K562 (cell line): ENCODE measurements around the gene NACAD. TPM values are rescaled to one million over a fixed set of nuclear protein-coding genes. Genes with fewer than 3 reads are reported as not detected.

Experiments
- ATAC-seq: fragments of 200-7000 bp; cut with Tn5 transposase; 3 replicates; pipeline ENCODE4 v1.9.1; 2020; ENCODE audit warnings: moderate library complexity
- BruUV-seq: library from RNA; stranded (reverse); fragments of 400-500 nt; replicated peaks from 2 replicates; lab custom pipeline; 2021; lab: Mats Ljungman, UMichigan
- CTCF ChIA-PET: fragments of 300-600 bp; formaldehyde crosslinking; extraction: SDS; loops from one replicate; lab custom pipeline; 2021; ENCODE audit warnings: low intra/inter-chr PET ratio; lab: Yijun Ruan, JAX
- POLR2A ChIA-PET: fragments of 300-600, 350-650 bp; sonication (Branson Sonifier 250); formaldehyde crosslinking; extraction: SDS; loops from one replicate; lab custom pipeline; 2021; ENCODE audit warnings: antibody characterized with exemption, inconsistent platforms; lab: Yijun Ruan, JAX
- DNase-seq, 4 experiments: peaks; one replicate each; pipeline versions ENCODE4 v3.0.0 to v3.0.0-alpha.2; 2011 to 2018; ENCODE audit warnings: low spot score in 3 of 4, mixed read lengths in 3 of 4; ENCODE audit errors: extremely low read depth in 1 of 4
- FAIRE-seq: peaks from 2 replicates; lab custom pipeline; 2011; peaks lifted over from hg19 to GRCh38; lab: Jason Lieb, UNC
- H2AFZ ChIP-seq: 2 replicates; pipeline ENCODE4 v1.6.0; 2011; ENCODE audit warnings: low read depth, low read length, control low read depth, inconsistent platforms
- H3K27ac ChIP-seq: fragments of 200-600 bp; 3 replicates; pipeline ENCODE4 v1.8.0; 2011; ENCODE audit warnings: low read depth, mild to moderate bottlenecking, control low read depth, inconsistent platforms, low read length, moderate library complexity, mixed read lengths; ENCODE audit errors: extremely low read depth
- H3K27me3 ChIP-seq, 2 experiments: fragments of 300-600 bp in 1 of 2; 2 replicates in 1 of 2; 3 replicates in 1 of 2; pipeline versions ENCODE4 v1.6.0 to v1.8.0; 2011; ENCODE audit warnings: inconsistent platforms in 2 of 2, low read length in 2 of 2, mild to moderate bottlenecking in 1 of 2, mixed read lengths in 1 of 2, moderate library complexity in 1 of 2; ENCODE audit not compliant: control insufficient read depth in 2 of 2, insufficient read depth in 2 of 2
- H3K36me3 ChIP-seq: fragments of 300-600 bp; 3 replicates; pipeline ENCODE4 v1.8.0; 2011; ENCODE audit warnings: mild to moderate bottlenecking, low read length, inconsistent platforms; ENCODE audit not compliant: control insufficient read depth, insufficient read depth
- H3K4me1 ChIP-seq, 2 experiments: fragments of 200-600 bp in 1 of 2; replicated peaks in 1 of 2; 2 replicates in 1 of 2; 3 replicates in 1 of 2; pipeline versions ENCODE4 v1.5.1 to v1.8.0; 2011; ENCODE audit warnings: inconsistent platforms in 2 of 2, low read length in 2 of 2, mild to moderate bottlenecking in 1 of 2, mixed read lengths in 1 of 2, moderate library complexity in 1 of 2; ENCODE audit not compliant: control insufficient read depth in 2 of 2, insufficient read depth in 2 of 2
- H3K4me2 ChIP-seq: 2 replicates; pipeline ENCODE4 v1.6.1; 2011; ENCODE audit warnings: low read length, control low read depth, inconsistent platforms, mixed read lengths; ENCODE audit not compliant: insufficient read depth
- H3K4me3 ChIP-seq: fragments of 200-600 bp; sonication (generic), shearing (Covaris generic); 2 replicates; pipeline ENCODE4 v1.5.1; 2016; ENCODE audit warnings: control low read depth, inconsistent platforms
- H3K79me2 ChIP-seq: fragments of 200-600 bp; 3 replicates; pipeline ENCODE4 v1.8.0; 2011; ENCODE audit warnings: low read length, inconsistent platforms; ENCODE audit not compliant: control insufficient read depth, insufficient read depth
- H3K9ac ChIP-seq, 2 experiments: 2 replicates each; pipeline versions ENCODE4 v1.6.0 to v1.6.1; 2011; ENCODE audit warnings: low read depth in 2 of 2, low read length in 2 of 2, control low read depth in 1 of 2, inconsistent platforms in 1 of 2, mild to moderate bottlenecking in 1 of 2, mixed read lengths in 1 of 2; ENCODE audit not compliant: insufficient read depth in 1 of 2
- H3K9me1 ChIP-seq: one replicate; pipeline ENCODE4 v1.6.0; 2011; ENCODE audit warnings: inconsistent platforms, mild to moderate bottlenecking, low read length, moderate library complexity; ENCODE audit not compliant: control insufficient read depth, insufficient read depth
- H3K9me3 ChIP-seq: replicated peaks from 2 replicates; pipeline ENCODE4 v1.5.1; 2011; ENCODE audit warnings: low read depth, low read length, inconsistent platforms; ENCODE audit not compliant: control insufficient read depth, insufficient read depth
- H4K20me1 ChIP-seq: replicated peaks from 2 replicates; pipeline ENCODE4 v1.6.1; 2011; ENCODE audit warnings: low read length, inconsistent platforms, mixed read lengths; ENCODE audit not compliant: control insufficient read depth, insufficient read depth
- EGR1 ChIP-seq: fragments of 450-650 bp; conservative IDR thresholded peaks from 2 replicates; pipeline ENCODE4 v1.6.1; 2017; ENCODE audit warnings: mild to moderate bottlenecking
- HOXB6 ChIP-seq: fragments of 250-450 bp; sonication (Bioruptor Pico); IDR thresholded peaks from 2 replicates; pipeline ENCODE4 v1.5.1; 2022; ENCODE audit warnings: mild to moderate bottlenecking, borderline replicate concordance
- KAT7 ChIP-seq: sonication (generic); formaldehyde crosslinking; IDR thresholded peaks from 2 replicates; pipeline ENCODE4 v1.8.0; 2022; ENCODE audit warnings: missing genetic modification reagents, mild to moderate bottlenecking, borderline replicate concordance
- POLR2AphosphoS5 ChIP-seq: IDR thresholded peaks from 2 replicates; pipeline ENCODE4 v1.6.1; 2011; ENCODE audit warnings: mild to moderate bottlenecking, low read depth, low read length, moderate library complexity; ENCODE audit not compliant: control insufficient read depth, insufficient read depth
- POLR2G ChIP-seq: fragments of 200-400 bp; formaldehyde crosslinking; IDR thresholded peaks from 2 replicates; pipeline ENCODE4 v1.6.1; 2017; ENCODE audit warnings: low read depth, mild to moderate bottlenecking, antibody characterized with exemption, low read length, moderate library complexity
- RBFOX2 ChIP-seq: fragments of 200-400 bp; formaldehyde crosslinking; IDR thresholded peaks from 2 replicates; pipeline ENCODE4 v1.6.1; 2017; ENCODE audit warnings: low read depth, mild to moderate bottlenecking, low read length, moderate library complexity
- RFX1 ChIP-seq: fragments of 450-650 bp; IDR thresholded peaks from 2 replicates; pipeline ENCODE4 v1.6.1; 2016; ENCODE audit warnings: mild to moderate bottlenecking, moderate library complexity
- SAFB2 ChIP-seq: fragments of 200-400 bp; formaldehyde crosslinking; IDR thresholded peaks from 2 replicates; pipeline ENCODE4 v1.6.1; 2018; ENCODE audit warnings: borderline replicate concordance, low read length, low read depth, moderate library complexity; ENCODE audit not compliant: severe bottlenecking
- SRSF7 ChIP-seq: fragments of 200-400 bp; formaldehyde crosslinking; optimal IDR thresholded peaks from 2 replicates; pipeline ENCODE3; 2017; ENCODE audit warnings: mild to moderate bottlenecking, low read depth, low read length
- WGBS: fragments of 100-300 bp; shearing (Covaris generic); methylation state at CpG from one replicate; pipeline ENCODE4 v1.1.6; 2016; ENCODE audit warnings: low coverage, mixed read lengths; ENCODE audit not compliant: insufficient coverage; ENCODE audit errors: missing lambda C conversion rate; 5-methylcytosine and 5-hydroxymethylcytosine counted together
- in situ Hi-C: fragments of 300-500 bp; cut with MboI; formaldehyde crosslinking; loops from 4 replicates; pipeline ENCODE4 v1.15.0; 2018; ENCODE audit warnings: inconsistent platforms, mixed read lengths
- intact Hi-C: fragments of 100-400 bp; cut with micrococcal nuclease; formaldehyde crosslinking; loops from 2 replicates; pipeline ENCODE4 v1.14.2; 2022
- polyA plus RNA-seq, 8 experiments: library from polyadenylated mRNA; depleted of rRNA in 4 of 8; stranded (reverse) in 5 of 8; unstranded in 3 of 8; fragments of >200 nt; fragmentation: Nextera tagmentation in 2 of 8; fragmentation: Illumina TruSeq in 1 of 8; extraction: Ambion mirVana in 2 of 8; extraction: Trizol in 1 of 8; gene quantifications; 2 replicates each; pipeline versions ENCODE4 v1.2.1 to v1.2.3, GENCODE V29; 2011 to 2014; ENCODE audit warnings: inconsistent platforms in 1 of 8, missing spikeins in 1 of 8
- total RNA-seq, 7 experiments: library from RNA; depleted of rRNA in 6 of 7; stranded (reverse); fragments of >200 nt in 6 of 7; fragmentation: Illumina TruSeq in 2 of 7; extraction: Trizol in 2 of 7; gene quantifications; 2 replicates each; pipeline versions ENCODE4 v1.2.1 to v1.2.3, GENCODE V29; 2011 to 2021; ENCODE audit warnings: low replicate concordance in 1 of 7
- TF ChIP-seq, protein P1 (sequence below), 3 experiments: fragments of 200-800 bp in 1 of 3; fragments of 250-450 bp in 1 of 3; fragments of 450-650 bp in 1 of 3; sonication (Bioruptor Pico) in 1 of 3; sonication (Bioruptor generic) in 1 of 3; formaldehyde crosslinking in 1 of 3; IDR thresholded peaks; 2 replicates each; pipeline versions ENCODE4 v1.6.1 to v1.8.0; 2016 to 2022; ENCODE audit warnings: mild to moderate bottlenecking in 2 of 3, missing genetic modification characterization in 2 of 3, missing compliant biosample characterization in 1 of 3, moderate library complexity in 1 of 3
- TF ChIP-seq, protein P2 (sequence below): fragments of 250-450 bp; sonication (Bioruptor Pico); IDR thresholded peaks from 2 replicates; pipeline ENCODE4 v1.5.1; 2021; ENCODE audit warnings: mild to moderate bottlenecking
- TF ChIP-seq, protein P3 (sequence below), 2 experiments: fragments of 450-650 bp in 1 of 2; sonication (generic) in 1 of 2; formaldehyde crosslinking; conservative IDR thresholded peaks; 2 replicates each; pipeline versions ENCODE4 v1.4.0 to v1.8.1; 2020 to 2022; ENCODE audit warnings: mild to moderate bottlenecking in 1 of 2, missing genetic modification reagents in 1 of 2
- TF ChIP-seq, protein P4 (sequence below): fragments of 450-650 bp; IDR thresholded peaks from 2 replicates; pipeline ENCODE4 v1.6.1; 2016; ENCODE audit warnings: missing biosample characterization, missing genetic modification characterization

Gene NACAD
- total and polyA plus RNA-seq, 9 of the 15 experiments (the other 6 are each of a cell fraction or from before 2014, with no cell fraction given) = under 0.01 to 0.03 (median 0.02) TPM; not detected in 5

DNA sequence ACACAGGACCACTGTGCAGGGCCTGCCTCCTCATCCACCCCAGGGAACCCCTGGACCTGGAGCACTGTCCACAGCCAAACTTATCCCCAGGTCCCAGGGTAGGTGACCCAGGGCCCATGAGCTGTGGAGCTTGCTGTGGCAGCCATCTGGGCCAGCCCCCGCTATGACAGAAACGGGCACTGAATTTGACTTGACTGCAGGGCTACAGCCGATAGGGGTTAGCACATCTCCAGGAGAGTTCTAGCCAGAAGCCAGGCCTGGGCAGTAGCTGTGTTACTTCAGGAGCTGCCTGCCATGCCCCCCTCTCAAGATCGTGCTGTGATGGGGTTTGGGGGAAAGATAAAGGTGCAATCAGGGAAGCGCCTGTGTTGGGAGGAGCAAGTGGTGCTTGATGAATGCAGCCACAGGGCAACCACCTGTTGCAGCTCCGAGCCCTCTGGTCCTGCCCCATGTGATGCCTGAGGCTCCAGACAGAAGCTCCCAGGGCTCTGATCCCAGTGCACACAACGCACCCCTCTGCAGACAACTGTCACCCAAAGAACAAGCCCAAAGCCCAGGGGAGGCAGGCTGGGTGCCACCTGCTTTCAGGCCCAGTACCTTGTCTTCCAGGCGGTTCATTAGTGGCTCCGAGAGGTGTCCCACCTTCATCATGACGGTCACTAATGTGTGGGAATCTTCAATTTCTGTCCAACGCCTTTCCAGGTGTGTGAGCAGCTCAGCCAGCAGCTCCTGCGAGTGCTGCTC is 16.2 kb upstream of the NACAD start:
- H3K4me3 ChIP-seq = no peak overlapping the region
- H3K9me3 ChIP-seq = no peaks in the 10 kb centered on the region
- peaks cover 98% of the 10 kb centered on the region for H3K36me3 ChIP-seq
- ATAC-seq (no peak), FAIRE-seq (no peak), DNase-seq (no peak)
- H3K27me3 ChIP-seq = no peaks in the 10 kb centered on the region
- in situ Hi-C loops (no loop called here), intact Hi-C loops (no loop called here)
- peak overlapping the region in 1 of 2 experiments; percentile 48; a peak in 2 of 4 replicates for H3K9ac ChIP-seq
- H3K9me1 ChIP-seq = no peaks in the 10 kb centered on the region
- 93% methylated on average over 12 of the region's 12 CpGs for WGBS
- no peak overlapping the region for H3K27ac ChIP-seq
- POLR2A ChIA-PET = interaction anchor here (0.6 to 4.2 kb wide), 10 partner anchors 9 to 145 kb away, joined by 3 to 19 read pairs (median 3); no protein-coding TSS in a partner anchor
- no peak overlapping the region for H3K4me2 ChIP-seq
- H3K79me2 ChIP-seq = peaks cover 62% of the 10 kb centered on the region
- H4K20me1 ChIP-seq = peaks cover 51% of the 10 kb centered on the region
- H2AFZ ChIP-seq = no peak overlapping the region
- H3K4me1 ChIP-seq = peaks cover 17 to 32% of the 10 kb centered on the region in 2 experiments; a peak in 4 of 5 replicates
- no TSS peak for BruUV-seq
- CTCF ChIA-PET = no interaction called here
- no peak for TF ChIP-seq EGR1
- TF ChIP-seq POLR2AphosphoS5 = peak; percentile 10; the same call in 1 of the 2 replicates
- TF ChIP-seq, protein P1, sequence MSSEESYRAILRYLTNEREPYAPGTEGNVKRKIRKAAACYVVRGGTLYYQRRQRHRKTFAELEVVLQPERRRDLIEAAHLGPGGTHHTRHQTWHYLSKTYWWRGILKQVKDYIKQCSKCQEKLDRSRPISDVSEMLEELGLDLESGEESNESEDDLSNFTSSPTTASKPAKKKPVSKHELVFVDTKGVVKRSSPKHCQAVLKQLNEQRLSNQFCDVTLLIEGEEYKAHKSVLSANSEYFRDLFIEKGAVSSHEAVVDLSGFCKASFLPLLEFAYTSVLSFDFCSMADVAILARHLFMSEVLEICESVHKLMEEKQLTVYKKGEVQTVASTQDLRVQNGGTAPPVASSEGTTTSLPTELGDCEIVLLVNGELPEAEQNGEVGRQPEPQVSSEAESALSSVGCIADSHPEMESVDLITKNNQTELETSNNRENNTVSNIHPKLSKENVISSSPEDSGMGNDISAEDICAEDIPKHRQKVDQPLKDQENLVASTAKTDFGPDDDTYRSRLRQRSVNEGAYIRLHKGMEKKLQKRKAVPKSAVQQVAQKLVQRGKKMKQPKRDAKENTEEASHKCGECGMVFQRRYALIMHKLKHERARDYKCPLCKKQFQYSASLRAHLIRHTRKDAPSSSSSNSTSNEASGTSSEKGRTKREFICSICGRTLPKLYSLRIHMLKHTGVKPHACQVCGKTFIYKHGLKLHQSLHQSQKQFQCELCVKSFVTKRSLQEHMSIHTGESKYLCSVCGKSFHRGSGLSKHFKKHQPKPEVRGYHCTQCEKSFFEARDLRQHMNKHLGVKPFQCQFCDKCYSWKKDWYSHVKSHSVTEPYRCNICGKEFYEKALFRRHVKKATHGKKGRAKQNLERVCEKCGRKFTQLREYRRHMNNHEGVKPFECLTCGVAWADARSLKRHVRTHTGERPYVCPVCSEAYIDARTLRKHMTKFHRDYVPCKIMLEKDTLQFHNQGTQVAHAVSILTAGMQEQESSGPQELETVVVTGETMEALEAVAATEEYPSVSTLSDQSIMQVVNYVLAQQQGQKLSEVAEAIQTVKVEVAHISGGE (CRISPR knock-in tag; IDR thresholded peaks at IDR 0.05) = 0 out of 6 replicates have a peak, but pooled peaks of 1 of the 3 experiments have one; percentile 12
- peak; percentile 58 for TF ChIP-seq POLR2G
- TF ChIP-seq RFX1 = no peak
- TF ChIP-seq, protein P2, sequence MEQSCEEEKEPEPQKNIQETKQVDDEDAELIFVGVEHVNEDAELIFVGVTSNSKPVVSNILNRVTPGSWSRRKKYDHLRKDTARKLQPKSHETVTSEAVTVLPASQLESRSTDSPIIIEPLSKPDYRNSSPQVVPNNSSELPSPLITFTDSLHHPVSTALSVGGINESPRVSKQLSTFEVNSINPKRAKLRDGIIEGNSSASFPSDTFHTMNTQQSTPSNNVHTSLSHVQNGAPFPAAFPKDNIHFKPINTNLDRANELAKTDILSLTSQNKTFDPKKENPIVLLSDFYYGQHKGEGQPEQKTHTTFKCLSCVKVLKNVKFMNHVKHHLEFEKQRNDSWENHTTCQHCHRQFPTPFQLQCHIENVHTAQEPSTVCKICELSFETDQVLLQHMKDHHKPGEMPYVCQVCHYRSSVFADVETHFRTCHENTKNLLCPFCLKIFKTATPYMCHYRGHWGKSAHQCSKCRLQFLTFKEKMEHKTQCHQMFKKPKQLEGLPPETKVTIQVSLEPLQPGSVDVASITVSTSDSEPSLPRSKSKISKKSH (CRISPR knock-in tag) = no peak
- TF ChIP-seq RBFOX2 = peak; percentile 67
- TF ChIP-seq, protein P3, sequence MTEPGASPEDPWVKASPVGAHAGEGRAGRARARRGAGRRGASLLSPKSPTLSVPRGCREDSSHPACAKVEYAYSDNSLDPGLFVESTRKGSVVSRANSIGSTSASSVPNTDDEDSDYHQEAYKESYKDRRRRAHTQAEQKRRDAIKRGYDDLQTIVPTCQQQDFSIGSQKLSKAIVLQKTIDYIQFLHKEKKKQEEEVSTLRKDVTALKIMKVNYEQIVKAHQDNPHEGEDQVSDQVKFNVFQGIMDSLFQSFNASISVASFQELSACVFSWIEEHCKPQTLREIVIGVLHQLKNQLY (CRISPR knock-in tag; conservative IDR thresholded peaks at IDR 0.05) = no peak
- TF ChIP-seq SAFB2 = no peak
- TF ChIP-seq SRSF7 = no peak
- no peak for TF ChIP-seq HOXB6 (CRISPR knock-in tag)
- TF ChIP-seq, protein P4, sequence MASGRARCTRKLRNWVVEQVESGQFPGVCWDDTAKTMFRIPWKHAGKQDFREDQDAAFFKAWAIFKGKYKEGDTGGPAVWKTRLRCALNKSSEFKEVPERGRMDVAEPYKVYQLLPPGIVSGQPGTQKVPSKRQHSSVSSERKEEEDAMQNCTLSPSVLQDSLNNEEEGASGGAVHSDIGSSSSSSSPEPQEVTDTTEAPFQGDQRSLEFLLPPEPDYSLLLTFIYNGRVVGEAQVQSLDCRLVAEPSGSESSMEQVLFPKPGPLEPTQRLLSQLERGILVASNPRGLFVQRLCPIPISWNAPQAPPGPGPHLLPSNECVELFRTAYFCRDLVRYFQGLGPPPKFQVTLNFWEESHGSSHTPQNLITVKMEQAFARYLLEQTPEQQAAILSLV (tag) = no peak
- no peak for TF ChIP-seq KAT7
